GM18867 (cell line): ENCODE data around the gene TRIM4.
"Not testable (repeated sequence)": the region's sequence is repeated elsewhere in the genome, so short reads cannot be mapped to it uniquely, and the experiment has no call there.

Experiments
- ATAC-seq: cut with Tn5 transposase; IDR thresholded peaks from one replicate; pipeline ENCODE4 v1.9.1; 2021; ENCODE audit warnings: mild to moderate bottlenecking, moderate library complexity; ENCODE audit not compliant: unreplicated experiment

TRIM4 gene

GRCh38 chr7:99918959-99919813 lies at the start of gene TRIM4:
Gene TRIM4 (minus strand): TSS chr7:99919530. CDS start chr7:99919401, 129 bp downstream.
- peak; percentile 96 for ATAC-seq

GRCh38 chr7:99958564-99959227 lies 39.4 kb upstream of the TRIM4 start:
- no peak for ATAC-seq

GRCh38 chr7:99955247-99955646 lies 35.9 kb upstream of the TRIM4 start:
- ATAC-seq: no peak

GRCh38 chr7:99954643-99955042 lies 35.3 kb upstream of the TRIM4 start:
- not testable (repeated sequence) for ATAC-seq

- no peak for ATAC-seq
These were observed 34.3 kb upstream of the TRIM4 start for GRCh38 chr7:99953649-99954048.

GRCh38 chr7:99952649-99953048 lies 33.3 kb upstream of the TRIM4 start:
- ATAC-seq: not testable (repeated sequence)

- not testable (repeated sequence) for ATAC-seq
These were observed 31.5 kb upstream of the TRIM4 start for GRCh38 chr7:99950819-99951218.

- no peak for ATAC-seq
These were observed 30.4 kb upstream of the TRIM4 start for GRCh38 chr7:99949645-99950228.

- no peak for ATAC-seq
These were observed 28.3 kb upstream of the TRIM4 start for GRCh38 chr7:99947608-99948007.

GRCh38 chr7:99944497-99945070 lies 25.3 kb upstream of the TRIM4 start:
- ATAC-seq: no peak

- no peak for ATAC-seq
These were observed 24.5 kb upstream of the TRIM4 start for GRCh38 chr7:99943641-99944496.

GRCh38 chr7:99938296-99938695 lies 19.0 kb upstream of the TRIM4 start:
- no peak for ATAC-seq

GRCh38 chr7:99935009-99935408 lies 15.7 kb upstream of the TRIM4 start:
- not testable (repeated sequence) for ATAC-seq

GRCh38 chr7:99930376-99930775 lies 11.0 kb upstream of the TRIM4 start:
- no peak for ATAC-seq

GRCh38 chr7:99929730-99930053 lies 10.4 kb upstream of the TRIM4 start:
- no peak for ATAC-seq

- no peak for ATAC-seq
These were observed 9.8 kb upstream of the TRIM4 start, which contains the start of gene GJC3 for GRCh38 chr7:99928994-99929729. Gene GJC3 (minus strand): TSS chr7:99929620. CDS start chr7:99929620, 0 bp downstream.

GRCh38 chr7:99928188-99928587 lies 8.9 kb upstream of the TRIM4 start:
- no peak for ATAC-seq

- ATAC-seq: no peak
These were observed 8.2 kb upstream of the TRIM4 start for GRCh38 chr7:99927536-99927935.

- no peak for ATAC-seq
These were observed 7.0 kb upstream of the TRIM4 start for GRCh38 chr7:99926321-99926720.

- ATAC-seq: no peak
These were observed 3.9 kb upstream of the TRIM4 start for GRCh38 chr7:99923200-99923599.
